ENCODE measurements around the gene EPB41L1. TPM values are rescaled to one million over a fixed set of nuclear protein-coding genes. Genes with fewer than 3 reads are reported as not detected.

The EPB41L1 gene
- total RNA-seq, 1 experiment from 2014 or later, result 8.6 TPM

DNA sequence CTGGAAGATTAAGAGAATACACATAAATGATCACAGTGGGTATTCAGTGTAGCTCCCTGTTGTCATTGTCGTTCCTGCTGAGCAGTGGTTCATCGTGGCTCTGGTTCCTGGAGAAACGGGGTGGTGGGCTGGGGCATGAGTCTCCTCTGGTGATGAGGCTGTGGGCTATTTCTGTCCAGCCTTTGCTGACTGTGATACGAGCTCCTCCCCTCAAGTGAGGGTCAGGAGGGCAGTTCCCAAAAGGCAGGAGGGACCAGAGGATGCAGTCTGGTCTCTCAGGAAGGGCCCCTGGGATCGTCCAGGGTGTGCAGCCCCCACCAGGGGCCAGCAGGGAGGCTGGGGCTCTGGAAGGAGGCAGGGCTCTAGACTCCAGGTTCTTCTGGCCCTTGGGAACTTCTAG lies 120.5 kb downstream of the EPB41L1 start:
- in situ Hi-C loops (cut with HindIII; ENCODE audit: low pct_unique_long_range_greater_than_20kb, low sequenced_read_pairs), result no loop called here
- BruUV-seq (replicated peaks), result no TSS peak

DNA sequence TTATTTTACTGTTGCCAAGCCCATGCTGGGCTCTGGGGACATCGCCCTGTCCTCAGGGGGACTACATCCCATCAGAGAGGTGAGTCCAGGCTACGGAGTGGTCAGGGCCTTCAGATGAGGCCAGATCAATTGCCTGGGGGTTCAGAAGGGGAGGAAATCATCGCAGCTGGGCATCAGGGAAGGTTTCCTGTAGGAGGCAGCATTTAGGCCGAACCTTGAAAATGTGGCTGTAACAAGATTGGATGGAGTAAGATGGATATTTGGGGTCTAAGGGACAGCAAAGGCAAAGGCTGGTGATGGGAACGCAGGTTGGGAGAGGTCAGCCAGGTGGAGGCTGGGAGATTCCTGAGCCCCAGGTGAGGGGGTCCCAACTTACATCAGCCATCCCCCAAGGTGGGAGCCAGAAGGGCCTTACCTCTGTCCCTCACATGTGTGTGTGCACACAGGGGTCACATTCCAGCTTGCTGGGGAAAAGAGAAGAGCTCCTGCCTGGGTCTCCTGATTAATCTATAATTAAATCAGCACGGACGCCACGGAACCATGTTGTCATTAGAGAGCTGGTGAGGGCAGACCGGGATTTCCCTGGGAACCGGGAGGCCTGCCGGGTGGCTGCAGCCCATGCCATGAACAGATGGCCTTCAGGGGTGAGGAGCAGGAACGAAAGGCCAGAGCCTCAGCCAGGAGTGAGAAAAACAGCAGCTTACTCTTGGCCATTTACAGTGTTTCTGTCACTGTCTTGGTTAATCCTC lies 121.1 kb downstream of the EPB41L1 start:
- Histone ChIP-seq H3K36me3 (ENCODE audit: control insufficient read depth, insufficient read depth, low read length) (no peaks in the 10 kb centered on the region), H3K27ac (ENCODE audit: low read length) (no peak overlapping the region), H3K27me3 (ENCODE audit: control insufficient read depth, insufficient read depth, low read length) (peaks cover 3% of the 10 kb centered on the region; the same call in 1 of the 2 replicates), H3K9me3 (ENCODE audit: control insufficient read depth, insufficient read depth, low read depth, low read length) (no peaks in the 10 kb centered on the region), H3K4me3 (ENCODE audit: low read depth in 2 of 2, low read length in 2 of 2) (no peak overlapping the region), H3K4me1 (ENCODE audit: control insufficient read depth, insufficient read depth, low read length) (no peaks in the 10 kb centered on the region)
- intact Hi-C loops (cut with micrococcal nuclease; ENCODE audit: unreplicated experiment) (no loop called here), in situ Hi-C loops (cut with HindIII; ENCODE audit: low pct_unique_long_range_greater_than_20kb, low sequenced_read_pairs) (no loop called here)
- ATAC-seq (no peak), DNase-seq (ENCODE audit: low read depth, low spot score) (no peak)
- ChIA-PET CTCF (no interaction called here), POLR2A (no interaction called here)
- no TSS peak for BruUV-seq (replicated peaks)
- TF ChIP-seq TCF7L2 (IDR thresholded peaks at IDR 0.05; ENCODE audit: low read depth, low read length) (no peak), SIN3A (IDR thresholded peaks at IDR 0.05; ENCODE audit: borderline replicate concordance, insufficient read depth, low read depth, low read length) (no peak), POLR2AphosphoS5 (IDR thresholded peaks at IDR 0.05; ENCODE audit: low read depth, low read length) (no peak)
- TF ChIP-seq, protein P1, sequence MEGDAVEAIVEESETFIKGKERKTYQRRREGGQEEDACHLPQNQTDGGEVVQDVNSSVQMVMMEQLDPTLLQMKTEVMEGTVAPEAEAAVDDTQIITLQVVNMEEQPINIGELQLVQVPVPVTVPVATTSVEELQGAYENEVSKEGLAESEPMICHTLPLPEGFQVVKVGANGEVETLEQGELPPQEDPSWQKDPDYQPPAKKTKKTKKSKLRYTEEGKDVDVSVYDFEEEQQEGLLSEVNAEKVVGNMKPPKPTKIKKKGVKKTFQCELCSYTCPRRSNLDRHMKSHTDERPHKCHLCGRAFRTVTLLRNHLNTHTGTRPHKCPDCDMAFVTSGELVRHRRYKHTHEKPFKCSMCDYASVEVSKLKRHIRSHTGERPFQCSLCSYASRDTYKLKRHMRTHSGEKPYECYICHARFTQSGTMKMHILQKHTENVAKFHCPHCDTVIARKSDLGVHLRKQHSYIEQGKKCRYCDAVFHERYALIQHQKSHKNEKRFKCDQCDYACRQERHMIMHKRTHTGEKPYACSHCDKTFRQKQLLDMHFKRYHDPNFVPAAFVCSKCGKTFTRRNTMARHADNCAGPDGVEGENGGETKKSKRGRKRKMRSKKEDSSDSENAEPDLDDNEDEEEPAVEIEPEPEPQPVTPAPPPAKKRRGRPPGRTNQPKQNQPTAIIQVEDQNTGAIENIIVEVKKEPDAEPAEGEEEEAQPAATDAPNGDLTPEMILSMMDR (IDR thresholded peaks at IDR 0.05), result no peak
- TF ChIP-seq, protein P2, sequence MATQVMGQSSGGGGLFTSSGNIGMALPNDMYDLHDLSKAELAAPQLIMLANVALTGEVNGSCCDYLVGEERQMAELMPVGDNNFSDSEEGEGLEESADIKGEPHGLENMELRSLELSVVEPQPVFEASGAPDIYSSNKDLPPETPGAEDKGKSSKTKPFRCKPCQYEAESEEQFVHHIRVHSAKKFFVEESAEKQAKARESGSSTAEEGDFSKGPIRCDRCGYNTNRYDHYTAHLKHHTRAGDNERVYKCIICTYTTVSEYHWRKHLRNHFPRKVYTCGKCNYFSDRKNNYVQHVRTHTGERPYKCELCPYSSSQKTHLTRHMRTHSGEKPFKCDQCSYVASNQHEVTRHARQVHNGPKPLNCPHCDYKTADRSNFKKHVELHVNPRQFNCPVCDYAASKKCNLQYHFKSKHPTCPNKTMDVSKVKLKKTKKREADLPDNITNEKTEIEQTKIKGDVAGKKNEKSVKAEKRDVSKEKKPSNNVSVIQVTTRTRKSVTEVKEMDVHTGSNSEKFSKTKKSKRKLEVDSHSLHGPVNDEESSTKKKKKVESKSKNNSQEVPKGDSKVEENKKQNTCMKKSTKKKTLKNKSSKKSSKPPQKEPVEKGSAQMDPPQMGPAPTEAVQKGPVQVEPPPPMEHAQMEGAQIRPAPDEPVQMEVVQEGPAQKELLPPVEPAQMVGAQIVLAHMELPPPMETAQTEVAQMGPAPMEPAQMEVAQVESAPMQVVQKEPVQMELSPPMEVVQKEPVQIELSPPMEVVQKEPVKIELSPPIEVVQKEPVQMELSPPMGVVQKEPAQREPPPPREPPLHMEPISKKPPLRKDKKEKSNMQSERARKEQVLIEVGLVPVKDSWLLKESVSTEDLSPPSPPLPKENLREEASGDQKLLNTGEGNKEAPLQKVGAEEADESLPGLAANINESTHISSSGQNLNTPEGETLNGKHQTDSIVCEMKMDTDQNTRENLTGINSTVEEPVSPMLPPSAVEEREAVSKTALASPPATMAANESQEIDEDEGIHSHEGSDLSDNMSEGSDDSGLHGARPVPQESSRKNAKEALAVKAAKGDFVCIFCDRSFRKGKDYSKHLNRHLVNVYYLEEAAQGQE (IDR thresholded peaks at IDR 0.05; ENCODE audit: insufficient read depth in 1 of 2, low read depth in 2 of 2, low read length in 1 of 2), result no peak

More for the DNA sequence above, 120.5 kb downstream of the EPB41L1 start:
- peaks cover 3% of the 10 kb centered on the region; the same call in 1 of the 2 replicates for H3K27me3 ChIP-seq (ENCODE audit: control insufficient read depth, insufficient read depth, low read length)
- intact Hi-C loops (cut with micrococcal nuclease; ENCODE audit: unreplicated experiment), result no loop called here
- H3K9me3 ChIP-seq (ENCODE audit: control insufficient read depth, insufficient read depth, low read depth, low read length), result no peaks in the 10 kb centered on the region
- DNase-seq (ENCODE audit: low read depth, low spot score), result no peak
- H3K4me1 ChIP-seq (ENCODE audit: control insufficient read depth, insufficient read depth, low read length), result no peaks in the 10 kb centered on the region
- no peak for ATAC-seq
- no peaks in the 10 kb centered on the region for H3K36me3 ChIP-seq (ENCODE audit: control insufficient read depth, insufficient read depth, low read length)
- no peak overlapping the region for H3K4me3 ChIP-seq (ENCODE audit: low read depth in 2 of 2, low read length in 2 of 2)
- CTCF ChIA-PET, result interaction anchor here (0.6 kb wide), 1 partner anchor 119 kb away, joined by 3 read pairs; no protein-coding TSS in a partner anchor
- POLR2A ChIA-PET, result no interaction called here
- H3K27ac ChIP-seq (ENCODE audit: low read length), result no peak overlapping the region
- TF ChIP-seq POLR2AphosphoS5 (IDR thresholded peaks at IDR 0.05; ENCODE audit: low read depth, low read length), result no peak
- TF ChIP-seq SIN3A (IDR thresholded peaks at IDR 0.05; ENCODE audit: borderline replicate concordance, insufficient read depth, low read depth, low read length), result no peak
- no peak for TF ChIP-seq TCF7L2 (IDR thresholded peaks at IDR 0.05; ENCODE audit: low read depth, low read length)
- TF ChIP-seq, protein P1 (IDR thresholded peaks at IDR 0.05), result no peak
- TF ChIP-seq, protein P2 (IDR thresholded peaks at IDR 0.05; ENCODE audit: insufficient read depth in 1 of 2, low read depth in 2 of 2, low read length in 1 of 2), result no peak

All from Panc1 (cell line).